Mucosa of descending colon (tissue), 3 donors: ENCODE data around the gene CCDC138. TPM values are rescaled to one million over a fixed set of nuclear protein-coding genes. Genes with fewer than 3 reads are reported as not detected.

ENCODE experiments used
- ATAC-seq: fragments of 200-7000 bp; cut with Tn5 transposase; one replicate; pipeline ENCODE4 v1.9.1; 2020; ENCODE audit warnings: mild to moderate bottlenecking, moderate library complexity
- DNase-seq, 3 donors: peaks; one replicate each; pipeline ENCODE4 v3.0.0-alpha.2; 2020
- H3K36me3 ChIP-seq: fragments of 200-600 bp; one replicate; pipeline ENCODE4 v1.8.0; 2021; ENCODE audit warnings: low read depth, mild to moderate bottlenecking
- H3K4me1 ChIP-seq: fragments of 200-600 bp; one replicate; pipeline ENCODE4 v1.8.0; 2021; ENCODE audit warnings: low read depth, mild to moderate bottlenecking
- H3K4me3 ChIP-seq: fragments of 200-600 bp; one replicate; pipeline ENCODE4 v1.8.0; 2021; ENCODE audit warnings: mild to moderate bottlenecking
- H3K9me3 ChIP-seq: fragments of 200-600 bp; one replicate; pipeline ENCODE4 v1.8.0; 2021; ENCODE audit warnings: mild to moderate bottlenecking
- intact Hi-C, 2 donors: fragments of 100-400 bp; cut with DNase I in 1 of 2; cut with micrococcal nuclease in 1 of 2; formaldehyde crosslinking; loops; one replicate each; pipeline versions ENCODE4 v1.11.0 to v1.11.1; 2022; cut with DNase I, micrococcal nuclease
- total RNA-seq, 3 donors: library from RNA; stranded (reverse); fragmentation: NEBNext Ultra II Directional in 2 of 3; extraction: Animal tissue kit (Norgen Biotek cat#: 25700) in 2 of 3; gene quantifications; one replicate each; pipeline versions ENCODE4 v1.2.1 to v1.2.4, GENCODE V29; 2021 to 2023
- TF ChIP-seq, protein P1 (sequence below): fragments of 200-600 bp; IDR thresholded peaks from one replicate; pipeline ENCODE4 v1.8.0; 2022; ENCODE audit warnings: antibody characterized with exemption, mild to moderate bottlenecking
- donor health status: DM: no; HTN: no; CAD: no; lungs with moderate emphysema.
- donor health status: DM: no; HTN: no; CAD: no.
- donor health status: DM: no; HTN: yes; CAD: no.

The CCDC138 gene
- total RNA-seq, 3 donors from 2014 or later = 3.7 to 6.2 (median 5.5) TPM

GRCh38 chr2:108786008-108786353, 590 bp upstream of the CCDC138 start:
- ATAC-seq (no peak), DNase-seq (no peak)
- peak overlapping the region; percentile 56 for H3K4me3 ChIP-seq
- intact Hi-C loops = no loop called here
- peaks cover 7% of the 10 kb centered on the region for H3K4me1 ChIP-seq
- H3K36me3 ChIP-seq = no peaks in the 10 kb centered on the region
- TF ChIP-seq, protein P1, sequence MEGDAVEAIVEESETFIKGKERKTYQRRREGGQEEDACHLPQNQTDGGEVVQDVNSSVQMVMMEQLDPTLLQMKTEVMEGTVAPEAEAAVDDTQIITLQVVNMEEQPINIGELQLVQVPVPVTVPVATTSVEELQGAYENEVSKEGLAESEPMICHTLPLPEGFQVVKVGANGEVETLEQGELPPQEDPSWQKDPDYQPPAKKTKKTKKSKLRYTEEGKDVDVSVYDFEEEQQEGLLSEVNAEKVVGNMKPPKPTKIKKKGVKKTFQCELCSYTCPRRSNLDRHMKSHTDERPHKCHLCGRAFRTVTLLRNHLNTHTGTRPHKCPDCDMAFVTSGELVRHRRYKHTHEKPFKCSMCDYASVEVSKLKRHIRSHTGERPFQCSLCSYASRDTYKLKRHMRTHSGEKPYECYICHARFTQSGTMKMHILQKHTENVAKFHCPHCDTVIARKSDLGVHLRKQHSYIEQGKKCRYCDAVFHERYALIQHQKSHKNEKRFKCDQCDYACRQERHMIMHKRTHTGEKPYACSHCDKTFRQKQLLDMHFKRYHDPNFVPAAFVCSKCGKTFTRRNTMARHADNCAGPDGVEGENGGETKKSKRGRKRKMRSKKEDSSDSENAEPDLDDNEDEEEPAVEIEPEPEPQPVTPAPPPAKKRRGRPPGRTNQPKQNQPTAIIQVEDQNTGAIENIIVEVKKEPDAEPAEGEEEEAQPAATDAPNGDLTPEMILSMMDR = no peak
- no peaks in the 10 kb centered on the region for H3K9me3 ChIP-seq

- DNase-seq (no peak), ATAC-seq (no peak)
- TF ChIP-seq, protein P1 = no peak
- H3K36me3 ChIP-seq = no peaks in the 10 kb centered on the region
- peak overlapping the region; percentile 56 for H3K4me3 ChIP-seq
- no peaks in the 10 kb centered on the region for H3K9me3 ChIP-seq
- intact Hi-C loops = no loop called here
- H3K4me1 ChIP-seq = peaks cover 7% of the 10 kb centered on the region
Observed at GRCh38 chr2:108787216-108787541, 608 bp downstream of the CCDC138 start.

DNA sequence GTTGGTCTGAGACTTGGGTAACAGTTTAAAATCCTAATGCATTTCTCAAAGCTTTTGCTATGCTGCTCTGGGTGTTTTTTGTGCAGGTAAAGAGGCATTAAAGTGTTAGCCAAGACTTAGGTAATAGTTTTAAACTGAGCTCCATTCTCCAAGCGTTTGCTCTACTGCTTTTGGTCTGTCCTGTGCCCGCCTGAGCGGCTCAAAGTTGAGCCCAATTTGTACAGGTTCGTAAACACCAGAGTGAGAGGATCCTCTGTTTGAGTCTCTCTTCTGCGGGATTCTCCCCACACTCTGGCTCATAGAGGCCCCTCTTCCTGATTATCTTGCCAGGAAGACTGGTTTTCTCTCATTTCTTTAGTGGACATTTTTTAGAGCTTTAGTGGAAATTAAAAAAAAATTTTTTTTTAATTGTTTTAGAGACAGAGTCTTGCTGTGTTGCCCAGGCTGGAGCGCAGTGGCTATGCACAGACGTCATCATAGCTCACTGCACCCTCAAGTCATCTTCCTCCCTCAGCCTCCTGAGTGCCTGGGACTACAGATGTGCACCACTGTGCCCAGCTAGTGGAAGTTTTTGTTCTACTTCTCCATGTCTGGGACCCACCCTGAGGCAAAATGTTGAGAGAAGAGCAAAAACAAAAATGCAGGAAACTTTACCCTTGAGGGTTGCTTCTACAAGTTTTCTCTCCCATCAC, 16.6 kb downstream of the CCDC138 start:
- H3K4me1 ChIP-seq = no peaks in the 10 kb centered on the region
- no peak overlapping the region for H3K4me3 ChIP-seq
- DNase-seq (no peak), ATAC-seq (no peak)
- H3K9me3 ChIP-seq = no peaks in the 10 kb centered on the region
- no peaks in the 10 kb centered on the region for H3K36me3 ChIP-seq
- TF ChIP-seq, protein P1 = no peak
- intact Hi-C loops = no loop called here

GRCh38 chr2:108805032-108805431, 18.5 kb downstream of the CCDC138 start:
- no peaks in the 10 kb centered on the region for H3K36me3 ChIP-seq
- peaks cover 6% of the 10 kb centered on the region for H3K9me3 ChIP-seq
- no peak overlapping the region for H3K4me3 ChIP-seq
- DNase-seq (no peak), ATAC-seq (no peak)
- TF ChIP-seq, protein P1 = no peak
- H3K4me1 ChIP-seq = no peaks in the 10 kb centered on the region
- intact Hi-C loops = no loop called here

GRCh38 chr2:108805782-108806181, 19.2 kb downstream of the CCDC138 start:
- Histone ChIP-seq H3K4me1 (no peaks in the 10 kb centered on the region), H3K9me3 (peaks cover 6% of the 10 kb centered on the region), H3K4me3 (no peak overlapping the region), H3K36me3 (no peaks in the 10 kb centered on the region)
- TF ChIP-seq, protein P1 = no peak
- DNase-seq (no peak), ATAC-seq (no peak)
- intact Hi-C loops = no loop called here
